Neural cell (in vitro differentiated cells): ENCODE results near the gene CAPN9. TPM values are rescaled to one million over a fixed set of nuclear protein-coding genes. Genes with fewer than 3 reads are reported as not detected.

Experiments
- H2AFZ ChIP-seq: fragments of 200-600, 300-800 bp; sonication (generic), shearing (Covaris generic); 2 replicates; pipeline ENCODE4 v1.6.0; 2014; ENCODE audit warnings: low read depth, mild to moderate bottlenecking, antibody characterized with exemption, low read length, moderate library complexity
- H3F3A ChIP-seq: fragments of 200-600 bp; shearing (Covaris generic); 2 replicates; pipeline ENCODE4 v1.6.1; 2016; ENCODE audit warnings: mild to moderate bottlenecking, moderate library complexity, mixed read lengths, antibody characterized with exemption, low read length; ENCODE audit not compliant: insufficient read depth, poor library complexity, severe bottlenecking
- H3K27ac ChIP-seq: fragments of 200-600, 300-800 bp; sonication (generic), shearing (Covaris generic); 2 replicates; pipeline ENCODE4 v1.5.1; 2014; ENCODE audit warnings: mild to moderate bottlenecking, low read length, moderate library complexity
- H3K27me3 ChIP-seq: fragments of 300-800, 200-600 bp; sonication (generic), shearing (Covaris generic); 2 replicates; pipeline ENCODE4 v1.6.0; 2014; ENCODE audit warnings: mild to moderate bottlenecking, low read depth, low read length, moderate library complexity; ENCODE audit not compliant: insufficient read depth
- H3K36me3 ChIP-seq: fragments of 300-800, 200-600 bp; sonication (generic), shearing (Covaris generic); 2 replicates; pipeline ENCODE4 v1.5.1; 2014; ENCODE audit warnings: mild to moderate bottlenecking, antibody characterized with exemption, low read length, moderate library complexity; ENCODE audit not compliant: insufficient read depth
- H3K4me2 ChIP-seq: fragments of 300-800, 200-600 bp; sonication (generic), shearing (Covaris generic); 2 replicates; pipeline ENCODE4 v1.6.0; 2014; ENCODE audit warnings: mild to moderate bottlenecking, low read length
- H3K4me3 ChIP-seq: fragments of 300-800, 200-600 bp; sonication (generic), shearing (Covaris generic); 2 replicates; pipeline ENCODE4 v1.5.1; 2014; ENCODE audit warnings: mild to moderate bottlenecking, low read length, moderate library complexity
- H3K79me2 ChIP-seq: fragments of 200-600 bp; shearing (Covaris generic); replicated peaks from 2 replicates; pipeline ENCODE4 v1.6.0; 2014; ENCODE audit warnings: mild to moderate bottlenecking, low read length, moderate library complexity; ENCODE audit not compliant: insufficient read depth
- H3K9ac ChIP-seq: fragments of 300-800, 200-600 bp; sonication (generic), shearing (Covaris generic); 2 replicates; pipeline ENCODE4 v1.6.1; 2016; ENCODE audit warnings: mild to moderate bottlenecking, low read length, mixed read lengths
- H3K9me2 ChIP-seq: fragments of 200-600 bp; shearing (Covaris generic); 2 replicates; pipeline ENCODE4 v1.6.1; 2016; ENCODE audit warnings: mild to moderate bottlenecking, low read length, mixed read lengths; ENCODE audit not compliant: insufficient read depth
- H3K9me3 ChIP-seq: fragments of 200-600, 300-800 bp; sonication (generic), shearing (Covaris generic); 2 replicates; pipeline ENCODE4 v1.6.1; 2016; ENCODE audit warnings: mild to moderate bottlenecking, mixed run types, low read length, moderate library complexity, mixed read lengths
- H4K20me1 ChIP-seq: fragments of 200-600 bp; shearing (Covaris generic); 2 replicates; pipeline ENCODE4 v1.6.1; 2016; ENCODE audit warnings: mild to moderate bottlenecking, mixed run types; ENCODE audit not compliant: insufficient read depth
- EP300 ChIP-seq: fragments of 450-650 bp; conservative IDR thresholded peaks from 2 replicates; pipeline ENCODE4 v1.6.1; 2014; ENCODE audit warnings: antibody characterized with exemption, mild to moderate bottlenecking, moderate library complexity; ENCODE audit not compliant: poor library complexity, severe bottlenecking
- EZH2 ChIP-seq: fragments of 200-600, 300-800 bp; shearing (Covaris generic), sonication (generic); IDR thresholded peaks from 2 replicates; pipeline ENCODE4 v1.6.1; 2014; ENCODE audit warnings: antibody characterized with exemption, low read length, borderline replicate concordance, mild to moderate bottlenecking; ENCODE audit not compliant: insufficient read depth, poor library complexity, severe bottlenecking
- MXI1 ChIP-seq: fragments of 450-650 bp; conservative IDR thresholded peaks from 2 replicates; pipeline ENCODE4 v1.6.1; 2014; ENCODE audit warnings: antibody characterized with exemption, mild to moderate bottlenecking; ENCODE audit not compliant: poor library complexity, severe bottlenecking
- POLR2AphosphoS5 ChIP-seq: IDR thresholded peaks from 2 replicates; pipeline ENCODE4 v1.6.1; 2012
- RAD21 ChIP-seq: fragments of 450-650 bp; conservative IDR thresholded peaks from 2 replicates; pipeline ENCODE4 v1.6.1; 2014; ENCODE audit warnings: antibody characterized with exemption, mild to moderate bottlenecking, moderate library complexity
- SMC3 ChIP-seq: fragments of 450-650 bp; conservative IDR thresholded peaks from 2 replicates; pipeline ENCODE4 v1.6.1; 2014; ENCODE audit warnings: antibody characterized with exemption, mild to moderate bottlenecking, moderate library complexity; ENCODE audit not compliant: poor library complexity
- TAF1 ChIP-seq: IDR thresholded peaks from 2 replicates; pipeline ENCODE4 v1.6.1; 2012; ENCODE audit warnings: low read depth
- polyA plus RNA-seq: library from polyadenylated mRNA; depleted of rRNA; stranded (reverse); fragments of >200 nt; gene quantifications from 2 replicates; pipeline ENCODE4 v1.2.3, GENCODE V29; 2014
- TF ChIP-seq, protein P1 (sequence below): fragments of 450-650 bp; IDR thresholded peaks from 2 replicates; pipeline ENCODE4 v1.5.1; 2014; ENCODE audit warnings: antibody characterized with exemption, mild to moderate bottlenecking, moderate library complexity; ENCODE audit not compliant: poor library complexity, severe bottlenecking
- TF ChIP-seq, protein P2 (sequence below): IDR thresholded peaks from 2 replicates; pipeline ENCODE4 v1.6.1; 2012; ENCODE audit warnings: borderline replicate concordance

CAPN9 gene
- polyA plus RNA-seq, 1 donor from 2014 or later = 0.14 TPM

DNA sequence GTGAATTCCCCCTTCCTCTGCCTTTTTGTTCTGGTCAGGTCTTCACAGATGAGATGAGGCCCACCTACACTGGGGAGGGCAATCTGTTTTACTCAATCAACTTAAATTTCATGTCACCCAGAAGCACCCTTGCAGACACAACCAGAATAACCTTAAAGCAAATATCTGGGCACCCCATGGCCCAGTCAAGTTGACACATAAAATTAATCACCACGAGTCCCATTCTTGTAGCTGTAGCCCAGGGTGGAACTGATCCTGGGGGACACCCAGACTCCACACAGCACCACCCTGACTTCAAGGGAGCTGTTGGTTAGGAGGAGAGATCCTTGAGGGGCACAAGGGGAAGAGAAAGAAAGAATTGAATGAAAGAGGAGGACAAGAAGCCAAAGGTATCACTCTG lies 23.1 kb downstream of the CAPN9 start:
- no peak overlapping the region for H3K27ac ChIP-seq
- H2AFZ ChIP-seq = no peak overlapping the region
- H3K9ac ChIP-seq = no peak overlapping the region
- H3K9me2 ChIP-seq = no peaks in the 10 kb centered on the region
- H3K9me3 ChIP-seq = no peaks in the 10 kb centered on the region
- no peaks in the 10 kb centered on the region for H3K27me3 ChIP-seq
- no peaks in the 10 kb centered on the region for H4K20me1 ChIP-seq
- no peaks in the 10 kb centered on the region for H3F3A ChIP-seq
- TF ChIP-seq, protein P1, sequence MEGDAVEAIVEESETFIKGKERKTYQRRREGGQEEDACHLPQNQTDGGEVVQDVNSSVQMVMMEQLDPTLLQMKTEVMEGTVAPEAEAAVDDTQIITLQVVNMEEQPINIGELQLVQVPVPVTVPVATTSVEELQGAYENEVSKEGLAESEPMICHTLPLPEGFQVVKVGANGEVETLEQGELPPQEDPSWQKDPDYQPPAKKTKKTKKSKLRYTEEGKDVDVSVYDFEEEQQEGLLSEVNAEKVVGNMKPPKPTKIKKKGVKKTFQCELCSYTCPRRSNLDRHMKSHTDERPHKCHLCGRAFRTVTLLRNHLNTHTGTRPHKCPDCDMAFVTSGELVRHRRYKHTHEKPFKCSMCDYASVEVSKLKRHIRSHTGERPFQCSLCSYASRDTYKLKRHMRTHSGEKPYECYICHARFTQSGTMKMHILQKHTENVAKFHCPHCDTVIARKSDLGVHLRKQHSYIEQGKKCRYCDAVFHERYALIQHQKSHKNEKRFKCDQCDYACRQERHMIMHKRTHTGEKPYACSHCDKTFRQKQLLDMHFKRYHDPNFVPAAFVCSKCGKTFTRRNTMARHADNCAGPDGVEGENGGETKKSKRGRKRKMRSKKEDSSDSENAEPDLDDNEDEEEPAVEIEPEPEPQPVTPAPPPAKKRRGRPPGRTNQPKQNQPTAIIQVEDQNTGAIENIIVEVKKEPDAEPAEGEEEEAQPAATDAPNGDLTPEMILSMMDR = no peak
- TF ChIP-seq EZH2 (no peak), TAF1 (no peak), POLR2AphosphoS5 (no peak), EP300 (no peak), SMC3 (no peak), RAD21 (no peak), MXI1 (no peak)
- TF ChIP-seq, protein P2, sequence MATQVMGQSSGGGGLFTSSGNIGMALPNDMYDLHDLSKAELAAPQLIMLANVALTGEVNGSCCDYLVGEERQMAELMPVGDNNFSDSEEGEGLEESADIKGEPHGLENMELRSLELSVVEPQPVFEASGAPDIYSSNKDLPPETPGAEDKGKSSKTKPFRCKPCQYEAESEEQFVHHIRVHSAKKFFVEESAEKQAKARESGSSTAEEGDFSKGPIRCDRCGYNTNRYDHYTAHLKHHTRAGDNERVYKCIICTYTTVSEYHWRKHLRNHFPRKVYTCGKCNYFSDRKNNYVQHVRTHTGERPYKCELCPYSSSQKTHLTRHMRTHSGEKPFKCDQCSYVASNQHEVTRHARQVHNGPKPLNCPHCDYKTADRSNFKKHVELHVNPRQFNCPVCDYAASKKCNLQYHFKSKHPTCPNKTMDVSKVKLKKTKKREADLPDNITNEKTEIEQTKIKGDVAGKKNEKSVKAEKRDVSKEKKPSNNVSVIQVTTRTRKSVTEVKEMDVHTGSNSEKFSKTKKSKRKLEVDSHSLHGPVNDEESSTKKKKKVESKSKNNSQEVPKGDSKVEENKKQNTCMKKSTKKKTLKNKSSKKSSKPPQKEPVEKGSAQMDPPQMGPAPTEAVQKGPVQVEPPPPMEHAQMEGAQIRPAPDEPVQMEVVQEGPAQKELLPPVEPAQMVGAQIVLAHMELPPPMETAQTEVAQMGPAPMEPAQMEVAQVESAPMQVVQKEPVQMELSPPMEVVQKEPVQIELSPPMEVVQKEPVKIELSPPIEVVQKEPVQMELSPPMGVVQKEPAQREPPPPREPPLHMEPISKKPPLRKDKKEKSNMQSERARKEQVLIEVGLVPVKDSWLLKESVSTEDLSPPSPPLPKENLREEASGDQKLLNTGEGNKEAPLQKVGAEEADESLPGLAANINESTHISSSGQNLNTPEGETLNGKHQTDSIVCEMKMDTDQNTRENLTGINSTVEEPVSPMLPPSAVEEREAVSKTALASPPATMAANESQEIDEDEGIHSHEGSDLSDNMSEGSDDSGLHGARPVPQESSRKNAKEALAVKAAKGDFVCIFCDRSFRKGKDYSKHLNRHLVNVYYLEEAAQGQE = no peak
- no peaks in the 10 kb centered on the region for H3K36me3 ChIP-seq
- H3K4me3 ChIP-seq = no peak overlapping the region
- H3K4me2 ChIP-seq = no peak overlapping the region
- no peaks in the 10 kb centered on the region for H3K79me2 ChIP-seq

- TF ChIP-seq RAD21 = no peak
- no peak for TF ChIP-seq SMC3
- TF ChIP-seq, protein P1 = no peak
- no peak for TF ChIP-seq MXI1
- TF ChIP-seq EZH2 = no peak
- TF ChIP-seq TAF1 = no peak
- TF ChIP-seq EP300 = no peak
- TF ChIP-seq, protein P2 = no peak
- TF ChIP-seq POLR2AphosphoS5 = no peak
- no peaks in the 10 kb centered on the region for H3K27me3 ChIP-seq
- H4K20me1 ChIP-seq = no peaks in the 10 kb centered on the region
- no peaks in the 10 kb centered on the region for H3K9me3 ChIP-seq
- no peak overlapping the region for H3K4me3 ChIP-seq
- H3K4me2 ChIP-seq = no peak overlapping the region
- H3K27ac ChIP-seq = no peak overlapping the region
- H3K79me2 ChIP-seq = no peaks in the 10 kb centered on the region
- H3K9me2 ChIP-seq = no peaks in the 10 kb centered on the region
- H3K9ac ChIP-seq = no peak overlapping the region
- no peaks in the 10 kb centered on the region for H3K36me3 ChIP-seq
- no peaks in the 10 kb centered on the region for H3F3A ChIP-seq
- no peak overlapping the region for H2AFZ ChIP-seq
These were observed 24.7 kb downstream of the CAPN9 start for GRCh38 chr1:230771773-230772354.
